GM18507 (cell line): ENCODE measurements around the gene GAREM2.
"Not testable (repeated sequence)": the region's sequence is repeated elsewhere in the genome, so short reads cannot be mapped to it uniquely, and the experiment has no call there.

Experiments
- DNase-seq: peaks from one replicate; pipeline ENCODE4 v3.0.0; 2011; ENCODE audit warnings: low read depth; ENCODE audit not compliant: insufficient read length; ENCODE audit errors: extremely low spot score
- FAIRE-seq: peaks from 2 replicates; lab custom pipeline; 2011; peaks lifted over from hg19 to GRCh38; lab: Jason Lieb, UNC

Gene GAREM2

GRCh38 chr2:26172871-26173775 lies at the start of gene GAREM2:
GAREM2 (plus strand) TSS chr2:26173088; CDS start chr2:26173221, 133 bp downstream.
- DNase-seq (no peak), FAIRE-seq (no peak)

DNA sequence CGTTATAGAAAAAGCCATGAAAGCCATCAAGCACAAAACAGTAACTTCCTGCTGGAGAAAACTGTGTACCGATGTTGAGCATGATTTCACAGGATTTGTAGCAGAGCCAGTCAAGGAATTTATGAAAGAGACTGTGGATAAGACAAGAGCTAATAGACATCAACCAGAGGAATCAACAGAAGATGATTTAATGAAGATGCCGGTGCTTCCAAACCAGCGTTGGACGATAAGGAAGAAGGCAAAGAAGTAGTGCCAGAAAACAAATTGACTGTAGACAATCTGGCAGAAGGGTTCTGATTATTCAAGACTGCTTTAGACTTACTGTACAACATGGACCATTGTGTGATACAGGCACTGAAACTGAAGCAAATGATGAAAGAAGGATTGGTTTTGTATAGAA lies 49.5 kb upstream of the GAREM2 start:
- FAIRE-seq, result no peak
- DNase-seq, result no peak

DNA sequence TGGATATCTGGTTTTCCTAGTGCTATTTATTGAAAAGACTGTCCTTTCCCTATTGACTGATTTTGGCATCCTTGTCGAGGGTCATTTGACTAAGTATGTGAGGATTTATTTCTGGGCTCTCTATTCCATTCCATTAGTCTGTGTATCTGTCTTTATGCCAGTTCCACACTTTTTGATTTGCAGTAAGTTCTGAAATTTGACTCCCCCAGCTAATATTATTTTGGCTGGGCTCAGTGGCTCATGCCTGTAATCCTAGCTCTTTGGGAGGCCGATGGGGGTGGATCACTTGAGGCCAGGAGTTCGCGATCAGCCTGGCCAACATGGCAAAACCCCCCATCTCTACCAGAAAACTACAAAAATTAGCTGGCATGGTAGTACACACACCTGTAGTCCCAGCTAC lies 46.8 kb upstream of the GAREM2 start:
- DNase-seq, result no peak
- no peak for FAIRE-seq

- FAIRE-seq (no peak), DNase-seq (no peak)
Observed at GRCh38 chr2:26128176-26128575, 44.7 kb upstream of the GAREM2 start.

DNA sequence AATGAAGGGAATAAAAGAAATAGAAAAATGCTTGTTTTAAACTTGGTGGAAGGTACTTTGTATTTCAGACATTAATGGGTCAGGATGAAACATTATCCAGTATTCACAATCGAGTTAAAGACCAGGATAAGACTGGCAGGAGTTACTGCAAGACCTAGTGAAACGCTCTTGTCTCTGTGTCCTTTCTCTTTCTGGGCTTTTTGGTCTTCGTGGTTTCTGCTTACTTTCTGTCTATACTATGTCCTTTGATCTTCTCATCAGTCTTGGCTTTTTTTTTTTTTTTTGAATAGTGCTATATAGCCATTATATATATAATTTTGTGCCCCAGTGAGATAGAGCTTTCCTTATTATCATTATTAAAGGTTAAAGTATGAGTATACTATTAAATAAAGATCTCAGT lies 42.1 kb upstream of the GAREM2 start:
- peak; percentile 26 for FAIRE-seq
- no peak for DNase-seq

DNA sequence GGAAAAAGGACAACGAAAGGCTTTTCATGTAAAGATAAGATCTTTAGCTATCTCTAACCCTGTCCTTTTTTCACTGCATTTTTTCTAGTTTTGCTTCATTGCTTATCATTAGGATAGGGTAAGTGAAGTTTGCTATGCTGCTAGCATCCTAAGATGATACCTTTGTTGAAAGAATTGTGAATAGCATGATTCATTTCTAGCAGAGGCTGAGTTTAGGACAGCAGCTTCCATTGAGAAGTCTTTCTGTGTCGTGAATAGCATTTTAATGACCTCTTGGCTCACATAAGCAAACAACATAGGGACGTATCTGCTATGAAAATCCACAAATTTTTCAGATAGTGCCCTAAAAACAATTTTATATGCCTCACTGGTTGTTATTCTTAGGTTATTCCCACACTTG lies 36.4 kb upstream of the GAREM2 start:
- DNase-seq, result no peak
- no peak for FAIRE-seq

GRCh38 chr2:26139269-26140183 lies 33.4 kb upstream of the GAREM2 start:
- no peak for FAIRE-seq
- DNase-seq, result no peak

GRCh38 chr2:26141145-26141769 lies 31.6 kb upstream of the GAREM2 start:
- DNase-seq, result no peak
- no peak for FAIRE-seq

DNA sequence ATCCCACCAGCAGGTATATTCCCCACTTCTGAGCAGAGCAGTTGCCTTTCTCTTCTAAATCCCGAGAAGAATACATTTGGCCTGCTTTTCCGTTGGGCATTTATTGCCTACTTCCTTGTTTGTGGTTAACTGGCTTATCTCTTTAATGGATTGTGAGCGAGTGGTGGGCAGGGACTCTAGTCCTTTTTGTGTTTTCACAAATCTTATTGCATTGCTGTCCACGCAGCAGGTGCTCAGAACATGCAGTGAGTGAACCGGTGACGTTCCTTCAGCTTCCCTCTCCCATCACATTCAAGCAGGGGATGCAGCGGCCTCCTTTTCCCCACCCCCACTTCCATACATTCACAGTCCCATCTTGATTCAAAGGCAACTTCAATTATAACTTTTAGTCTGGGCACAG lies 28.9 kb upstream of the GAREM2 start:
- DNase-seq (no peak), FAIRE-seq (no peak)

GRCh38 chr2:26144953-26145680 lies 27.8 kb upstream of the GAREM2 start:
- DNase-seq, result peak; percentile 44
- FAIRE-seq, result peak; percentile 72

- DNase-seq, result no peak
- no peak for FAIRE-seq
Observed at GRCh38 chr2:26148501-26148900, 24.4 kb upstream of the GAREM2 start.

DNA sequence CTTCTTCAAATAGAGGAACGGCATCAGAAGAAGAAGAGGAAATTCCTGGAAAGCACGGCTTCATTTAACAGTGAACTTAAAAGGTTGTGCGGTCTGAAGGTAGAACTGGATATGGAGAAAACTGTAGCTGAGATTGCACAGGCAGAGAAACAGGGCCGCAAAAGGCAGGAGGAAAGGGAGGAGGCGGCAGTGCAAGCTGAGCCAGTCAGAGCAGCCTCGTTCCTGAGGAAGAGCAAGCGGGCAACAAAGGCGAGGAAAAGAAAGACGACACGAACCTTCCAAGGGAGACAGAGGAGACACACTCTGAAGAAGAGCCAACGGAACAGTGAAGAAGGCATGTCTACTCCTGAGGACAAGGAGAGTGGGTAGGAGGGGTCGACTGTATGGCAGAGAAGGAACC lies 22.6 kb upstream of the GAREM2 start:
- DNase-seq (no peak), FAIRE-seq (no peak)

- FAIRE-seq (no peak), DNase-seq (no peak)
Observed at GRCh38 chr2:26157580-26157979, 15.3 kb upstream of the GAREM2 start.

GRCh38 chr2:26161926-26162325 lies 11.0 kb upstream of the GAREM2 start:
- DNase-seq (no peak), FAIRE-seq (no peak)

- FAIRE-seq (no peak), DNase-seq (no peak)
Observed at GRCh38 chr2:26162963-26163362, 9.9 kb upstream of the GAREM2 start.

DNA sequence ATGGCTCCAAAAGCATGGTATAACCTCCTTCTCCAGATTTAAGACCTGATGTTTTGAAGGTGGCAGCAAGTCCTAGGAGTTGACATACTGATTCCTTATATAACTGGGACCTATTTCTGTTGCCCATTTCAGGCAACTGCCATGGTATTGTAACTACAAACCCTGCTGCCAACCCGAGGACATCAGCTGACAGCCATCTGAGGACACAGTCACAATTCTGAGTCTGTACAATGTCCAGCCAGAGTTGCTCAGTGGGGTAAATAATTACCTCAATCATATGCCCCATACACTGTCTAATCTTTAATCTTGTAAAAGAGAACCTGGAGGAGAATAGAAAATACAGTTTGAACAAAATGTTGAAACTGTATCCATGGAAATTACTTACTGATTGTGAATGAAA lies 8.7 kb upstream of the GAREM2 start:
- FAIRE-seq (no peak), DNase-seq (no peak)

- DNase-seq, result no peak
- no peak for FAIRE-seq
Observed at GRCh38 chr2:26164641-26165211, 8.2 kb upstream of the GAREM2 start.

- DNase-seq, result no peak
- no peak for FAIRE-seq
Observed at GRCh38 chr2:26165403-26165802, 7.5 kb upstream of the GAREM2 start.

GRCh38 chr2:26166541-26166940 lies 6.3 kb upstream of the GAREM2 start:
- not testable (repeated sequence) for DNase-seq, FAIRE-seq
